GM21390 (cell line): ENCODE data around the gene RPL13A.

Experiments used
- ATAC-seq: cut with Tn5 transposase; IDR thresholded peaks from one replicate; pipeline ENCODE4 v1.9.1; 2021; ENCODE audit not compliant: unreplicated experiment

RPL13A gene

GRCh38 chr19:49502866-49503581 is 15.6 kb downstream of the RPL13A start:
- no peak for ATAC-seq

- no peak for ATAC-seq
These were observed 16.2 kb downstream of the RPL13A start for GRCh38 chr19:49503582-49503962.

- ATAC-seq = no peak
These were observed 19.2 kb downstream of the RPL13A start for GRCh38 chr19:49506575-49507105.

DNA sequence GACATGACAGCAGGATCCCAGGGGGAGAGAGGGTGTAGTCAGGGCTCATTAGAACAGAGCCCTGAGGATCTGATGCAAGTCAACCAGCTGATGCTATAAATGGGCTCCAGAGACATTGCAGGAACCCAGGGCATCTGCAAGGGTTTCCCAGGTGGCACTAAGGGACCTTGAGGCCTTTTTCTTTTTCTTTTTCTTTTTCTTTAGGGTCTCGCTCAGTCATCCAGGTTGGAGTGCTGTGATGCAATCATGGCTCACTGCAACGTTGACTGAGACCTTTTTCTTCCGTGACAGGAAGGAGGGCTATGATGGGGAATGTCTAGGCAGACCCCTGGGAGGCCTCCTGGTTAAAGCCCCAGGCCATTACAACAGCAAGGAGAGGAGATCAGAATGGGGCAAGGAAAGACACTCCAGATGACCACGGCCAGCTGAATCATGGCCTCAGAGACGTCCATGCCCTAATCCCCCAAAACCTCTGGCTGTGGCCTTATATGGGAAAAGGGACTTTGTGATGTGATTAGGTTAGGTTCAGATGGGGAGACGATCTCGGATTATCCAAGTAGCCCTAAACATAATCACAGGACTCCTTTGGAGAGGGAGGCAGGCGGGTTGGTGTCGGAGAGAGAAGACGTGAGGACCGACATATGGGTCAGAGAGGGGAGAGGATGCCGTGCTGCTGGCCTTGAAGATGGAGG is 20.5 kb downstream of the RPL13A start:
- ATAC-seq = no peak

DNA sequence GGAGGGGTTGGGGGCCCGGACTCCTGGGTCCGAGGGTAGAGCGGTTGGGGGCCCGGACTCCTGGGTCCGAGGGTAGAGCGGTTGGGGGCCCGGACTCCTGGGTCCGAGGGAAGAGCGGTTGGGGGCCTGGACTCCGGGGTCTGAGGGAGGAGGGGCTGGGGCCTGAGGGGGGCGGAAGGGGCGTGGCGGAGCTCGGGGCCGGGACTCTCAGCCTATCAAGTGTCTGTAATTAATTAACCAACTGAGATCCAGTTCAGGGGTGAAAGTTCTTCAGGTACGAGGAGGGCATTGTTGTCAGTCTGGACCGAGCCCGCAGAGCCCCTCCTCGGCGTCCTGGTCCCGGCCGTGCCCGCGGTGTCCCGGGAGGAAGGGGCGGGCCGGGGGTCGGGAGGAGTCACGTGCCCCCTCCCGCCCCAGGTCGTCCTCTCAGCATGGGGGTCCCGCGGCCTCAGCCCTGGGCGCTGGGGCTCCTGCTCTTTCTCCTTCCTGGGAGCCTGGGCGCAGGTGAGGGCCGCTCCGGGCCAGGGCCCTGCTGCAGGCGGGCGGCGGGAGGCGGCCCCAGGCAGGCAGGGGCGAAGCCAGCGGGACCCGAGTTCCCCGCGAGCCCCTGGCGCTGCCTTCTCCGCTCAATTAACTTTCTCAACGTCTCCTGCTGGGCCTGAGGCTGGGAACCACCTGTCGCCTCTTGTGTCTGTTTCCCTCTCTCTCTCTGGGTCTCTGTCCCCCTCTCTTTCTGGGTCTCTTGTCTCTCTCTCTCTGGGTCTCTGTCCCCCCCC is 25.8 kb downstream of the RPL13A start:
- no peak for ATAC-seq

DNA sequence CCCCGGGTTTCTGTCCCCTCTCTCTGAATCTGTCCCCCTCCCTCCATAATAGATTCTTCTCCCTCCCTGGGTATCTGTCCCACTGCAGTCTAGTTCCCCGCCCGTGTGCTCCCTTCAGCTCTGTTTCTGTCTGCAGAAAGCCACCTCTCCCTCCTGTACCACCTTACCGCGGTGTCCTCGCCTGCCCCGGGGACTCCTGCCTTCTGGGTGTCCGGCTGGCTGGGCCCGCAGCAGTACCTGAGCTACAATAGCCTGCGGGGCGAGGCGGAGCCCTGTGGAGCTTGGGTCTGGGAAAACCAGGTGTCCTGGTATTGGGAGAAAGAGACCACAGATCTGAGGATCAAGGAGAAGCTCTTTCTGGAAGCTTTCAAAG is 26.3 kb downstream of the RPL13A start:
- no peak for ATAC-seq

DNA sequence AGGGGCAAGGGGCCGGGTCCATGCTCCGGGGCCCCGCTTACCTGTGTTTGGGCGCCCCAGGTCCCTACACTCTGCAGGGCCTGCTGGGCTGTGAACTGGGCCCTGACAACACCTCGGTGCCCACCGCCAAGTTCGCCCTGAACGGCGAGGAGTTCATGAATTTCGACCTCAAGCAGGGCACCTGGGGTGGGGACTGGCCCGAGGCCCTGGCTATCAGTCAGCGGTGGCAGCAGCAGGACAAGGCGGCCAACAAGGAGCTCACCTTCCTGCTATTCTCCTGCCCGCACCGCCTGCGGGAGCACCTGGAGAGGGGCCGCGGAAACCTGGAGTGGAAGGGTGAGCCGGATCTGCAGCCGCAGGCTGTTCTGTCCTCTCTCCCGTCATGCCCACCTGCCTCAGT is 26.7 kb downstream of the RPL13A start:
- no peak for ATAC-seq

GRCh38 chr19:49515767-49516166 is 28.4 kb downstream of the RPL13A start:
- ATAC-seq = no peak

DNA sequence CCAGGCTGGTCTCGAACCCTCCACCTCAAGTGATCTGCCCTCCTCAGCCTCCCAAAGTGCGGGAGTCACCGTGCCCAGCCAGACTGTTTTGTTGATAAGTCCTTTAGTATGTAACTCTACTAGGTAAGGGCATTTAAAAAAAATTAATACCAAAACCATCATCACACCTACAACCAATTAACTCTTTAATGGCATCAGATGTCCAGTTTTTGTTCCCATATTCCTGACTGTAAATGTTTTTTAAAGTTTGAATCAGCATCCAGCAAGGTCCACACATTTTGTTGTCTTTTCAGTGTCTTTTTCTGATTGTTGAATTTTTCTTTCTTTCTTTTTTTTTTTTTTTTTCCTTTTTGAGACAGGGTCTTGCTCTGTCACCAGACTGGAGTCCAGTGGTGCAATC is 30.6 kb downstream of the RPL13A start:
- ATAC-seq = no peak

DNA sequence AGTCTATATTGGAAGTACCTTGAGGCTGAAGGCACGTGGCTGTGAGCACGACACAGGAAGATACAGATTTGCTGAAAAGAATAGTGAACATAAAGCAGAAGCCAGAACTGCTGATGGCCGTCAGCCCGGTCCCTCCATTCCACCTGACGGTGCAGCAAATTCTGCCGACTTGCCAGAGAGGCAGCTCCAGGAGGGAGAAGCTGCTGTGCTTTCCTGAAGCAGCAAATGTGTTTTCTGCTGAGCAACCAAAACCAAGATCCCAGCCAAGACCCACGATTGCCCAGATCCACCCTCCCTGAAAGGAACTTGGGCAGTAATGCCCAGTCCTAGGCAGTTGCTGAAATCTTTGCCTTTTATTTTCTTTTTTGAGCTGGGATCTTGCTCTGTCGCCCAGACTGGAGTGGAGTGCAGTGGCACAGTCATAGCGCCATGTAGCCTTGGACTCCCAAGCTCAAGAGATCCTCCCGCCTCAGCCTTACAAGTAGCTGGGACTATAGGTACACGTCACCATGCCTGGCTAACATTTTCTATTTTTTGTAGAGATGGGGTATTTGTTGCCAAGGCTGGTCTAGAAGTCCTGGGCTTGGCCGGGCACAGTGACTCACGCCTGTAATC is 33.4 kb downstream of the RPL13A start:
- ATAC-seq = no peak

GRCh38 chr19:49524812-49525455 is 37.5 kb downstream of the RPL13A start:
- no peak for ATAC-seq

DNA sequence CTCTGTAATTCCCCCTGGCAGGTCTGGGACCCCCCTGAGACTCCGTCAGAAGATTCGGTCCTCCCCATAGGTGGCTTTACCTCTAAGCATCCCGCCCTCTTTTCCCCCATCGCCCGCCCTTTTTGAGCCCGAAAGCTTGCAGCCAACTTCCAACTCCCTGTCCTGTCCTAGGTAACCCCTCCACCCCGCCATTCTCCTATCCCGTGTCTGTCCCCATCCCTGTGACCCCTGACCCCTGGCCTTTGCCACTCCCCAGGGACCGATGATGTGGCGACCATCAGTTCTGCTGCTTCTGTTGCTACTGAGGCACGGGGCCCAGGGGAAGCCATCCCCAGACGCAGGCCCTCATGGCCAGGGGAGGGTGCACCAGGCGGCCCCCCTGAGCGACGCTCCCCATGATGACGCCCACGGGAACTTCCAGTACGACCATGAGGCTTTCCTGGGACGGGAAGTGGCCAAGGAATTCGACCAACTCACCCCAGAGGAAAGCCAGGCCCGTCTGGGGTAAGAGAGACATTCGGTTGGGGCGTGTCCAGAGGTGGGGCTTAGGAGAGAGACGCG is 40.9 kb downstream of the RPL13A start:
- no peak for ATAC-seq

DNA sequence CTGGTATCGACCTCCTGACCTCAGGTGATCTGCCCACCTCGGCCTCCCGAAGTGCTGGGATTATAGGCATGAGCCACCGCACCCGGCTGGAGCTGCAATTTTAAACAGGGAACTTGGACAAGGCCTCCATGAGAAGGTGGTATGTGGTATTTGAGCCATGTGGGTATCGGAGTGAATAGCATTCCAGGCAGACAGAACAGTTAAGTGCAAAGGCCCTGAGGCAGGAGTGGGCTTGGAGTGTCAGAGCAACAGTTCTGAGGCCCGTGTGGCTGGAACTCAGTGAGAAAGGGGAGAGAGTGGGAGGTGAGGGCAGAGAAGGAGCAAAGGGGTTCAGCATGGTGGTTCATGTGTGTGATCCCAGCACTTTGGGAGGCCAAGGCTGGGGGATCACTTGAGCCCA is 43.3 kb downstream of the RPL13A start:
- no peak for ATAC-seq

DNA sequence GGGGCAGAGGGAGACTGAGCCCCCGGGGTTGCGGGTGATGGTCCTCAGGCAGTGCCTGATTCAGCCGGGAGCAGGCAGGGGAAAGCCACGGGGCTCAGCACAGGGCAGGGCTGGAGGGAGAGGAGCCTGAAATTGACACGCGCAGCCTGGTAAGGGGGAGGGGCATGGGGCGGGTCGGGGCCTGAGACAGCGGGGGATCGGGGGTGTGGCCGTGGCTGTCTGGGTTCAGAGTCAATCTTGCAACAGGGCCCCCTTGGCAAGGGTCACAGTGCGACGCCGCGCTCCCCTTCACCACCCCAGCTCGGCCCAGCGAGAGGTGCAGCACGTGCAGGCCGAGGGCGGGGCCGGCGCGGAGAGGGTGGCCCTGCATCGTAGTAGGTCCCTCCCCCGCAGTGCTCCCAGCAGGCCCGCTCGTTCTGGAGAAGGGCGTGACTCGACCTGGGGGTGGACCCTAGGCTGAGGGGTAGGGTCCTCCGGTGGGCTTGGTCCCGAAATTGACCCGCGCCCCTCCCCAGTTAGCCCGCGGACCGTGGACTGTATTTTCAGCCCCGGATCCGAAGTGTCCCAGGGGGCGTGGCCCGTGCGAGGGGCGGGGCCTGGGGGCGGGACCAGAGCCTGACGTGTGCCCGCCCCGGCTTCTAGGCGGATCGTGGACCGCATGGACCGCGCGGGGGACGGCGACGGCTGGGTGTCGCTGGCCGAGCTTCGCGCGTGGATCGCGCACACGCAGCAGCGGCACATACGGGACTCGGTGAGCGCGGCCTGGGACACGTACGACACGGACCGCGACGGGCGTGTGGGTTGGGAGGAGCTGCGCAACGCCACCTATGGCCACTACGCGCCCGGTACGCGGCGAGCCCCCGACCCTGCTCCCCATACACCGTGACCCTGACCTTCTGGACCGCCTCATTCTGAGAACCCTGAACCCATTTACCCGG is 46.4 kb downstream of the RPL13A start:
- ATAC-seq = peak; percentile 55

GRCh38 chr19:49534632-49535385 is 47.4 kb downstream of the RPL13A start:
- ATAC-seq = no peak

- ATAC-seq = no peak
These were observed 49.6 kb downstream of the RPL13A start for GRCh38 chr19:49536921-49537462.

DNA sequence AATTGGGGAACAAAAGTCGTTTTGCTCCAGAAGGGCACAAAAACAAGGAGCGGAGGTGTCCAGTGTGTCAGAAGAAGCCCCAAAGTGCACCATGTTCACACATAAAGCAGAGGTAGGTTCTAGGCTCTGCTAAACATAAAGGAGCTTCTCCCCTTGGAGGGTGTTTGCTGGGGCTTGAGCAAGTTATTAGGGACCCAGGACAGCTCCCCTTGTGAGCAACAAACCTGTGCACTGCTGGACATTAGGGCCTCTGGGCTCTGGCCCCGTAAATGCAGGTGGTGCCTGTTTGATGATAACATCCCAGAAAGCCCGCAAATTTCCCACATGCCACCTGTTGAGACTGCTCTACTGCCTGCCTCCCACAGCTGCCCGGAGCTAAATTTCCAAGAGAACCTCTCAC is 51.2 kb downstream of the RPL13A start:
- ATAC-seq = no peak

- no peak for ATAC-seq
These were observed 52.0 kb downstream of the RPL13A start for GRCh38 chr19:49539192-49539952.
